HK-2 (cell line): Measurements from ENCODE around the gene TALDO1.

ENCODE experiments used
- DNase-seq: peaks from one replicate; pipeline ENCODE4 v3.0.0-alpha.2; 2018; ENCODE audit not compliant: unreplicated experiment

TALDO1 gene

DNA sequence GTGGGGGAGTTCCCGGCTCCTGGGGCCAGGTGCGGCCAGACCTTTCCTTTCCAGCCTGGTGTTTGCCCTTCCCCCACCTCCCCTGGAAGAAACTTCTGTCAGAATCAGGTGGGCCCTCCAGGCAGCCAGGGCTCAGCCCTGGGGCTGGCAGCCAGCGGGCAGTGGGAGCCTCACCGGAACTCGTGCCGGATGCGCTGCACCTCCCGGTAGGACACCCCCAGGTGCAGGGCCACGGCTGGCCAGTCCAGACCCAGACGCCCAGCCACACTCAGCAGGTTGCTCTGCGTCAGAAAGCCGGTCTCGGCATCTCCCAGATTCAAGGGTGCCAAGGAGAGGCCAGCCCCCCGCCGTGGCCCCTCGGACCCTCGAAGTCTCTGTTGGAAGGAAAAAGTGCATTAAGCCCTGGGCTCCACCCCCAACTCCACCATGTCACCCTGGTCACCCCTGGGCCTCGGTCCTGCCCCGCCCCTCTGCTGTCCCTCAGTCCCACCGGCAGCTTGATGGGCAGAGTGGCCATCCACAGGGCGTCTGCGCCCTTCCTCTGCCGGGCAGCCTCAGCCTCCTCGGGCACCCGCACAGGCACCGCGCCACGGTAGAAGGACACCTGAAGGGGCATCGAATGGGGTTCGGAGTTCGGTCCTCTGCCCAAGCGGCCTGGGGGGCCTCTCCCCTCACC, 52.5 kb downstream of the TALDO1 start:
- DNase-seq, result no peak

DNA sequence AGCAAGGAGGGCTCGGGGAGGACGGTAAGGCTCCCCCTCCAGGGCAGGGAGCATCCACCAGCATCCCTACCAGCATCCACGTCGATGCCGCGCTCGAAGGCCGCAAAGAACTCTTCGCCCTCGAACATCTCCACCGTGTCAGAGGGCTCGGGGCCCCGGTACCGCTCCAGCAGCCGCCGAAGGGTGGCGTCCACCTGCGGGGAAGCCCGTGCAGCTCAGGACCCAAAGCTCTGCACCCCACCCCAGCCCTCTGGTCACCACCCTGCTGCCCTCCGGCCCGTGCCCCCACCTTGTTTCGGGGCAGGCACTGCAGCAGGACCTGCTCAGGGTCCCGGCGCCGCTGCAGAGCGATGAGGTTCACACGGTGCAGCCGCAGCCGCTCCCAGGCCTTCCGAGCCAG, 53.2 kb downstream of the TALDO1 start:
- DNase-seq, result no peak

- no peak for DNase-seq
Measured at GRCh38 chr11:801097-801780, 54.0 kb downstream of the TALDO1 start.

- no peak for DNase-seq
Measured at GRCh38 chr11:802018-802617, 54.9 kb downstream of the TALDO1 start.

DNA sequence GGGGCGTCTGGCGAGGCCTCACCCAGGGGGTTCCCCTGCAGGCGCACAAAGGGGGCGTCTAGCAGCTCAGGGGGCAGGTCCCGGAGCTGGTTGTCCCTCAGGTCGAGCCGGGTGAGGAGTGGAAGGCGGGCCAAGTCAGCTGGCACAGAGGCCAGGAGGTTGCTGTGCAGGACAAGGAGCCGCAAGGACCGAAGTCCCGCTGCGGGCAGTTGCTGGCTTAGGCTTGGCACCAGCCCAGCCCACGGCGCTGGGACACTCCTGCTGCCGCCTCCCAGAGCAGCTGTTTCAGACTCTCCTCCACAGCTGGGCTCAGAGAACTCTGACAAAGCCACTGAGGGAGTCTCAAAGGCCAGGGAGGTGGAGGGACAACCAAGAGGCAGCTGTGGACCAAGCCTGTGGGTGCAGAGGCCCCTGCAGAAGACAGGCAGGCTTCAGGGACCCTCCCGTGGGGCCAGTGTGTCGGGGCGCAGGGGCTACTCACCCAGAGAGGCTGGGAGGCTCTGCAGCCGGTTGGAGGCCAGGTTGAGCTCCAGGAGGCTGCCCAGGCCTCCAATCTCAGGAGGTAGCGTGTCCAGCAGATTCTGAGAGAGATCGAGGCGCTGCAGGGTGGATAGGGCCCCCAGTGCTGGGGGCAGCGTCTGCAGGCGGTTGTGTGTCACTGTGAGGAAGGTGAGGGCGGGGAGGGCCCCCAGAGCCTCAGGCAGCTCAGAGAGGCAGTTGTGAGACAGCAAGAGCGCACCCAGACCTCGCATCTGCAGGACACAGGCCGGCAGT, 55.6 kb downstream of the TALDO1 start:
- no peak for DNase-seq

- DNase-seq, result no peak
Measured at GRCh38 chr11:803467-803742, 56.1 kb downstream of the TALDO1 start.

- no peak for DNase-seq
Measured at GRCh38 chr11:803770-804598, 56.7 kb downstream of the TALDO1 start.

DNA sequence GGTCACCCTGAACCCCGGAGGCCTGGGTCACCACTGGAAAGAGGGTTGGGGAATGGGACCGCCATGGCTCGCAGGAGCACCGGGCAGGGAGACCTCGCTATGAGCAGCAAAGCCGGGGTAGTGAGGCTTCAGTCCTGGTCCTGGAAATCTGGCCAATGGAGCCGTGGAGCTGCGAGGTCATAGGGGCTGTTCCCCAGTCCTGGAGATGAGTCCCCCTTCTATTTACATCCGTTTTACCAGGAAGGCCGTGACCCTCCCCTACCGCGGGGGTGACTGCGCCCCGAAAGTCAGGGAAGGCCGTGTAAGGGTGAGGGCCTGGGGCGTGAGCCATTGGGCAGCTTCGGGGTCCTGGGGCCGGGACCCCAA, 57.3 kb downstream of the TALDO1 start:
- DNase-seq, result no peak

DNA sequence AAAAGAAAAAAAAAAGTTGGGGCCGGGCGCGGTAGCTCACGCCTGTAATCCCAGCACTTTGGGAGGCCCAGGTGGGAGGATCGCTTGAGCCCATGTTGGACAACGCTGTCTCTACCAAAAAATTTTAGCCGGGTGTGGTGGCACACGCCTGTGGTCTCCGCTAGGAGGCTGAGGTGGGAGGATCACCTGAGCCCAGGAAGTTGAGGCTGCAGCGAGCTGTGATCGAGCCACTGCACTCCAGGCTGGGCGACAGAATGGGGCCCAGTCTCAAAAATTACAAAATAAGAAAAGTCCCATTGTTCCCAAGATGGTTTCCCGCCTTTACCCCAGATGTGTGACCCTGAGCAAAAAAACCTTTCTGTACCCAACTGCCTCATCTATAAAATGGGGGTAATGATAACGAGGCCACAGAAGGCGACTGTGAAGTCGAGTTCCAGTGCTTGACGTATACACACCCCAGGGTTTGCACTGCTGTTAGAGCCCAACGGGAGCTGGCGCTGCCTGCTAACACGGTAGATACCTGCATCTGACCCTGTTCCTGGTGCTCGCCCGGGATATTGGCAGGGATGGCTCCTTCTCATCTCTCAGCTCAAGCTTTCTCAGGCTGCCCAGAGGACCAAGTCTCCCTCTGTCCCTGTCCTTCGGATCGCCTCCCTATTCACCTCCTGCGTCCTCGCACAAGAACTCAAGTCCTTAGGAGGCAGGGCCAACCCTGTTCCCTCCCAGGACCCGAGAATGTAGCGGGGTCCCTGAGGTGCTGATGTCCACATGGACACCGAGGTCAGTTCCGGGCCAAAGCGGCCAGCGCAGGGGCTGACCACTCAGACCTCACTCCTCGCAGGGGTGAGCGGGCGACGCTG, 61.4 kb downstream of the TALDO1 start:
- no peak for DNase-seq

DNA sequence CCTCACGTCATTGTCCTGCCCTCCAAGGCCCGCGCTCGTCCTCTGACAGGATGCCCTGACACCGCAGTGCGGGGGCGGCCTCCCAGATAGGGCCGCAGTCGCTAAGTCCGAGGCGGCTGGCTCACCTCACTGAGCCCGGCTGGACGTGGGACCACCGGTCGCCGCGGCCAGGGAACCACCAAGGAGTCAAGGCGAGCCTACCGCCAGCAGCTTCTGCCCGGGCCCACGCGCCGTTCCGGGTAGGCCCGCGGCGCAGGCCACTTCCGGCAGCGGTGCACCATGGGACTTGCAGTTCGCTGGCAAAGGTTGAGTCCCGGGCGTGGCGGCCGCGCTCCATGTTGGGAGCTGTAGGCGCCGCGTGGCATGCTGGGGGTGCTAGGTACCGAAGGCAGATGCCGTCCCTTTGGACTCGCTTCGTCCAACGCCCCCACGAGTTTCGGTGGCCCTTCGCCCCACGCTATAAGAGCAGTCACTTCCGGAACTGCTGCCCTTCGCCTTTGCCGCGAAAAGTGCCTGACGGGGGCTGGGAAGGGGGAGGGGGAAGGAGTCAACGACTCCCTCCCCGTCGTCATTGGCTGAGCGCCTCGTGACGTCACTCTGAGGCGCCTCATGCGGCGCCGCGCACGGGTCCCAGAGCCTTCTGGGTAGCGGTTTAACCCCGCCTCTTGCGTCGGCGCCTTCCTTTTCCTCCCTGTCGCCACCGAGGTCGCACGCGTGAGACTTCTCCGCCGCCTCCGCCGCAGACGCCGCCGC, 62.2 kb downstream of the TALDO1 start, which contains the start of gene RPLP2:
RPLP2 (plus strand) TSS at position 681 of the 753 bp plus-strand sequence. CDS start 268 bp downstream, outside the sequence.
- peak; percentile 90 for DNase-seq

DNA sequence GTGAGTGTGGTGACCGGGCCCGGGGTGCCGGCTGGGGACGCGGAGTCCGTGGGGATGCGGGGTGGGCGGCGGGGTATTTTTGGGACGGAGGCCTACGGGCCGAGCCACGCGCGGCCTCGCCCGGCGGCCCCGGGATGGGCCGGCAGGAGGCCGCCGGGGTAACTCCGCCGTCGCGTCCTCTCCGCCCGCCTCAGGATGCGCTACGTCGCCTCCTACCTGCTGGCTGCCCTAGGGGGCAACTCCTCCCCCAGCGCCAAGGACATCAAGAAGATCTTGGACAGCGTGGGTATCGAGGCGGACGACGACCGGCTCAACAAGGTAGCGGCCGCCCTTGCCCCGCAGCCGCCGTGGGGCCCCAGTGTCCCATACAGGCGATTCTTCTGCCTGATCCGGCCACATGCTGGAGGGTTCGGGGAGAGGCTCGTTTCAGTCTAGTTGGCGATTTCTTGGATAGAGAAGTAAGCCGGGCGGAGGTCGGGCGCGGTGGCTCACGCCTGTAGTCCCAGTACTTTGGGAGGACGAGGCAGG, 62.8 kb downstream of the TALDO1 start:
- DNase-seq, result no peak

GRCh38 chr11:811446-812245, 64.4 kb downstream of the TALDO1 start:
- no peak for DNase-seq

DNA sequence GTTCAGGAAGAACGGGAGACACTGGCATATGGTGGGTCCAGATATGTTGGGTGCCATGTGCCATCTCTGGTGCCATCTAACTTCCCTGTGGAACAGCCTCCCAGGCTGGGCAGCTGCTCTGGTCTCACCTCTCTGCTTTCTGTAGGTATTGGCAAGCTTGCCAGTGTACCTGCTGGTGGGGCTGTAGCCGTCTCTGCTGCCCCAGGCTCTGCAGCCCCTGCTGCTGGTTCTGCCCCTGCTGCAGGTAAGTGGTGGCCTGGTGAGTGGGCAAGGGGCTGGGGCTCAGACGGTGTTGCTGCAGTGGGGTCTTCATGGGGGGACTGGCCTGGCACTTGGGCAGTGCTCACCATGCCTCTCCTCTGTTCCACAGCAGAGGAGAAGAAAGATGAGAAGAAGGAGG, 65.1 kb downstream of the TALDO1 start:
- DNase-seq, result no peak

GRCh38 chr11:813072-813455, 65.8 kb downstream of the TALDO1 start:
- no peak for DNase-seq

- no peak for DNase-seq
Measured at GRCh38 chr11:813456-814096, 66.3 kb downstream of the TALDO1 start.
